C4-2B (cell line): ENCODE measurements around the gene EPS15.

ENCODE experiments used
- H3K27ac ChIP-seq: fragments of 450-650 bp; 2 replicates; pipeline ENCODE4 v1.5.1; 2017
- CTCF ChIP-seq: fragments of 450-650 bp; conservative IDR thresholded peaks from 2 replicates; pipeline ENCODE4 v1.5.1; 2017; ENCODE audit warnings: mild to moderate bottlenecking
- ZFX ChIP-seq: fragments of 450-650 bp; IDR thresholded peaks from 2 replicates; pipeline ENCODE4 v1.6.1; 2017

Gene EPS15

GRCh38 chr1:51560034-51560433, 41.0 kb upstream of the EPS15 start:
- peak overlapping the region; percentile 58; the same call in 1 of the 2 replicates for H3K27ac ChIP-seq
- no peak for TF ChIP-seq ZFX
- TF ChIP-seq CTCF, result 0 out of 2 replicates have a peak, but pooled peaks have one; percentile 6

- TF ChIP-seq CTCF (no peak), ZFX (no peak)
Observed at GRCh38 chr1:51559501-51559900, 40.4 kb upstream of the EPS15 start.

GRCh38 chr1:51559064-51559500, 40.0 kb upstream of the EPS15 start:
- H3K27ac ChIP-seq, result peak overlapping the region; percentile 56
- TF ChIP-seq ZFX (no peak), CTCF (no peak)

More at GRCh38 chr1:51559501-51559900, 40.4 kb upstream of the EPS15 start:
- H3K27ac ChIP-seq, result peak overlapping the region; percentile 56; the same call in 1 of the 2 replicates

GRCh38 chr1:51558375-51558924, 39.4 kb upstream of the EPS15 start:
- H3K27ac ChIP-seq, result peak overlapping the region; percentile 56; the same call in 1 of the 2 replicates

GRCh38 chr1:51557168-51557567, 38.1 kb upstream of the EPS15 start:
- TF ChIP-seq ZFX (no peak), CTCF (no peak)
- no peak overlapping the region for H3K27ac ChIP-seq

More at GRCh38 chr1:51558375-51558924, 39.4 kb upstream of the EPS15 start:
- TF ChIP-seq ZFX (no peak), CTCF (no peak)

GRCh38 chr1:51555866-51556619, 37.0 kb upstream of the EPS15 start:
- no peak overlapping the region for H3K27ac ChIP-seq

GRCh38 chr1:51553911-51554310, 34.8 kb upstream of the EPS15 start:
- H3K27ac ChIP-seq, result no peak overlapping the region

More at GRCh38 chr1:51555866-51556619, 37.0 kb upstream of the EPS15 start:
- no peak for TF ChIP-seq ZFX

More at GRCh38 chr1:51553911-51554310, 34.8 kb upstream of the EPS15 start:
- TF ChIP-seq ZFX (no peak), CTCF (no peak)
